SW480 (cell line): Measurements from ENCODE around the gene C1QTNF3.
"Not testable (repeated sequence)": the region's sequence is repeated elsewhere in the genome, so short reads cannot be mapped to it uniquely, and the experiment has no call there.

Source experiments
- DNase-seq: peaks from one replicate; pipeline ENCODE4 v3.0.0-alpha.2; 2016; ENCODE audit warnings: low spot score

The C1QTNF3 gene

DNA sequence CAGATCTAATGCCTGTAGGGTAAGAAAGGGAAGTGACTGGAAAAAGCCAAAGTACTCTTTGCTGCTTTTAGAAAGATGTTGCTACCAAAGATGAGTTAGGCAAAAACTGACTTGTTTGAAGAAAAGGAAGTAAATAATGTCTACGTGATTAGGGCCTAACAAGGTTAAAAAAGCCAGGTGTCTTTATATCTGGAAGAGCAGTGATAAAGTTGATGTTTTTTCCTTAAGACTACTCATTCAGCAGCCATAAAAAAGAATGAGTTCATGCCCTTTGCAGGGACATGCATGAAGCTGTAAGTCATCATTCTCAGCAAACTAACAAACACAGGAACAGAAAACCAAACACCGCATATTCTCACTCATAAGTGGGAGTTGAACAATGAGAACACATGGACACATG lies 21.7 kb downstream of the C1QTNF3 start:
- DNase-seq: no peak

DNA sequence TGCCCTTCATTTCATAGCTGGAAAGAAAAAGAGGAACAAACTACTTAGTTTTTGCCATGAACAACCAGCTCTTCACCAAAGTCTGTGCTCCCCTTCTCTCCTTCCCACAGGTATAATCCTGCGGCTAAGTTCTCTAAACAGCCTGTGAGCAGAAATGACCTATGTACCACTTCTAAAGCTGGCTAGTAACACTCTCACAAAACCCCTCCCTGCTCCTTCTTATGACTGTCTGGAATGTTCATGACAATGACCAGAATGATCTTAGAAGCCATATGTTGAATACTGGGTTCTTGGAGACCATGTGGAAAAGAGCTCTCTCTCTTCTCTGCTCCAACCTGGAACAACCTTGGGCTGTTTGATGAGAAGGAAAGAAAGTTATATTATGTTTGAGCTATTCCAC lies 22.3 kb downstream of the C1QTNF3 start:
- no peak for DNase-seq

DNA sequence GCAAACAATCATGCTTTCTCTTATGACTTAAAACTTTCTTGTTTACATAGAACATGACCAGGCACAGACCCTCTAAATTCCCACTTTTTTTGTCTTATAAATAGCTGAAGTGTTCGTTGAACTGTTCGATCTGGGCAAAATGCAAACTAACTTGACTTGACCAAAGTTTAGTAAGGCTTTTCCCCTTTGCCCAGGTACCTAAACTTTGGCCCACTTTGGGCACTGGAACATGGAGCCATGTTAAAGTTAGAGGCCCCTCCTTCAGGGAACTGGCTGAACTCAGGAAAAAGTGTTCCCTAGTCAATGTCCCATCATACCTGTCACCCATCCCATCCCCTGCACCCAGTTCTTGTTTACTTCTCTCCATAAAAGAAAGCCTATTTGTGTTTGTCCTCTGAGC lies 25.8 kb downstream of the C1QTNF3 start:
- DNase-seq: no peak

DNA sequence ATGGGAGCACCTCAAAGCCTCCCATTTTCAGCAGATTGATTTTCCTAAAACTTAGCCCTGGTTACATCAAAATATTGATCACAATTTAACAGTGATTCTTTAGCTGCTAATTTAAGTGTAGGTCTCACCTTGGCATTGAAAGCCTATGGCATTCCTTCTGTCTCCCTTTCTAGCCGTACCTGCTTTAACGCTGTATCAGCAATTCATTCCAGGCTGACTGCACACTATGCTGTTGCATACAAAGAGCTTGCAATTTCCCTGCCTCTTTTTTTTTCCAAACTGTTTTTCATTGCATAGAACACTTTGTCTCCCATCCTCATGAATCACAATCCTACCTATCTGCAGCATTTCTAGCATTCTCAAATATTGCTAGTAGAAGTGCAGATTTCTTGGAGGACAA lies 26.3 kb downstream of the C1QTNF3 start:
- DNase-seq: no peak

DNA sequence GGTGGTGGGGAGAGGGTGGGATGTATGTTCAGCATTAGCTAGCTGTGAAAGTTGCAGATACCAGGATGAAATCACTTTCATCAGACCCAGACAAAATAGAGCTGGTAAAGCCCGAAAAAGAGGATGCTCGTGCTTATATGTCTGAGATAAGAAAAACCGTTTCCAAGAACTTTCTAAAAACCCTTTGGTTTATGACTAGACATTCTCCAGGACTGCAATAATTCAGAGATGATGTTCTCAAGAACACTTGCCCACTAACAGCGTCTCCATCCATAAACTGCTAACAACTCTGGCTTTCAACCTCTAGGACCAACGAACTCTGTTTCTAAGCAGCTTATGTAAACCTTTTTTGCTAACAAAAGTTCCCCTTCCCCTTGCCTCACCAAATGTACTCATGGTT lies 26.8 kb downstream of the C1QTNF3 start:
- no peak for DNase-seq

DNA sequence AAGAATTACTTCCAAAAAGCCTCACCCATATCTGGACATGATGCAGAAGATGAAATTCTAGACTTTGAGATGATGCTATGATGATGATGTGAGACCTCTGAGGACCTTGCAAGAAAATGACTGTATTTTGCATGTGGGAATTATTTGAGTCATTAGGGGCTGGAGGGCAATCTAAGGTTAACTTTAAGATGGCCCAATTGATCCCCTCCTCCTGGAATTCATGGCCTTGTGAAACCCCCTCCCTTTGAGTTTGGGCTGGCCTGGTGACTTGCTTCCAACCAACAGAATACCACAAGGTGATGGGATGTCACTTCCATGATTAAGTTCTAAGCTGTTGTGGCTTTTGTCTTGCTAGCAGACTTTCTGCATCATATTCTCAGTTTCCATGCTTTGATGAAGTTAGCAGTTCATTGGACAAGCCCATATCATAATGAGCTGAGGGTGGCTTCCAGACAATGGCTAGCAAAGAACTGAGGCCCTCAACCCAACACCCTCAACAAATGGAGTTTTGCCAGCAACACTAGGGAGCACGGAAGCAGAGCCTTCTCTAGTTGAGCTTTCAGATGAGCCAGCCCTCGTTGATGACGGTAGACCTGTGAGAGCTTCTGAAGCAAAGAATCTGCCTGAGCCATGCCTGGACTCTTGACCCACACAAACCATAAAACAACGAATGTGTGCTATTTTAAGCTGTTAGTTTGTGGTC lies 27.7 kb downstream of the C1QTNF3 start:
- no peak for DNase-seq

DNA sequence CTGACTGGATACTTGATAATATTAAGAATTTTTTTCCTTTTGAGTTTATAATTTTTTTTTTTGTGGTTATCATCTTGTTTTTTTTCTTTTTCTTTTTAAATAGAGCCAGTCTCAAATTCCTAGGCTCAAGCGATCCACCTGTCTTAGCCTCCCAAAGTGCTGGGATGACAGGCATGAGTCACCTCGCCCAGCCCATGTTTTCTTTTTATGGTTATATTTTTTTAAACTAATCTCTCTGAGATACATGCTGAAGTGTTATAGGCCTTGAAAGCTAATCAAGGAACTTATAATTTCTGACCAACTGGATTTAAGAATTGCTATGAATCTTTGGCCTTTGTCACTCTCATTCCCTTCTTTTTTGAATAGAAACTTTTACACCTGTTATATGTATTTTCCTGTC lies 28.4 kb downstream of the C1QTNF3 start:
- no peak for DNase-seq

DNA sequence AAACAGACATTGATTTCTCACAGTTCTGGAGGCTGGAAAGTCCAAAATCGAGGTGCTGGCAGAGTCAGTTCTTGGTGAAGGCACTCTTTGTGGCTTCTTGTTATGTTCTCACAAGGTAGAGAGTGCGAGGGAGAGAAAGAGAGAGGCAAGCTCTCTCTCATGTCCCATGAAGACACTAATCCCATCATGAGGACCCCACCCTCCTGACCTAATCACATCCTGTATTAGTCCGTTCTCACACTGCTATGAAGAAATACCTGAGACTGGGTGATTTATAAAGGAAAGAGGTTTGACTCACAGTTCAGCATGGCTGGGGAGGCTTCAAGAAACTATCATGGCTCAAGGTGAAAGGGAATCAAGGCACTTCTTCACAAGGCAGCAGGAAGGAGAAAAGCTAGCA lies 29.5 kb downstream of the C1QTNF3 start:
- DNase-seq: no peak

DNA sequence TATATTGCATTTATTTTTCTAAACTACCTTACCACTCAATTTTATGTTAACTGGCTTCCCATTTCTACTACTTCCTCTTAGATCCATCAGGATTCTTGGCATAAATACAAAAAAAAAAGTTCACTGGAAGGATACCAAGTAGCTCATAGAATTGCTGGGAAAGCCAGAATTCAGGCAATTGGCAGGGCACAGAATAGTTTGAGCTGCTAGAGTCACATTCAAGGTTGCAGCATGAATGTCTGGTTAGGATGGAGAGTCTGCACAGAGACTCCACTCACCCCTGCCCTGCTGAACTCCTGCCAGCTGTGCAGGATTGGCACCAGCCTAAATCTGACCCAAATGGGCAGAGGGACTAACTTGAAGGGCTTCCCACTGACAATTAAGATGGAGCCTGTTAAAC lies 30.2 kb downstream of the C1QTNF3 start:
- no peak for DNase-seq

DNA sequence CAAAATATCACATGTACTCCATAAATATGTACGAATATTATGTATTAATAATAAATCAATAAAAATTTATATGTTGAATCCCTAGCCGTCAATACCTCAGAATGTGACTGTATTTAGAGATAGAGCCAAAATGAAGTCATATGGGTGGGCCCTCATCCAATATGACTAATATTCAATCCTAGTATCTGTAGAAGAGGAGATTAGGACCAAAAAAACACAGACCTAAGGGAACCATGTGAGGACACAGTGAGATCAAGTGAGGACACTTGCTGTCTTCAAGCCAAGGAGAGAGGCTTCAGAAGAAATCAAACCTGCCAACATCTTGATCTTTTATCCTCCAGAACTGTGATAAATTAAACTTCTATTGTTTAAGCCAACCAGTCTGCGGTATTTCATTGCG lies 31.5 kb downstream of the C1QTNF3 start:
- DNase-seq: no peak

DNA sequence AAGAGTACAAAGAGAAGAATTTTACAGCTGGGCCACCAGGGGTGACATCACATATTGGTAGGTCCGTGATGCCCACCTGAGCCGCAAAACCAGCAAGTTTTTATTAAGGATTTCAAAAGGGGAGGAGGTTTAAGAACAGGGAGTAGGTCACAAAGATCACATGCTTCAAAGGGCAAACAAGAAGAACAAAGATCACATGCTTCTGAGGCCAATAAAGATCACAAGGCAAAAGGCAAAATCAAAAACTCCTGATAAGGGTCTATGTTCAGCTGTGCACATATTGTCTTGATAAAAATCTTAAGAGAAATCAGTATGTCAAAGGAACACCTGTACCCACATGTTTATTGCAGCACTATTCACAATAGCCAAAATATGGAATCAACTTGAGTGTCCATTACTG lies 32.9 kb downstream of the C1QTNF3 start:
- not testable (repeated sequence) for DNase-seq

DNA sequence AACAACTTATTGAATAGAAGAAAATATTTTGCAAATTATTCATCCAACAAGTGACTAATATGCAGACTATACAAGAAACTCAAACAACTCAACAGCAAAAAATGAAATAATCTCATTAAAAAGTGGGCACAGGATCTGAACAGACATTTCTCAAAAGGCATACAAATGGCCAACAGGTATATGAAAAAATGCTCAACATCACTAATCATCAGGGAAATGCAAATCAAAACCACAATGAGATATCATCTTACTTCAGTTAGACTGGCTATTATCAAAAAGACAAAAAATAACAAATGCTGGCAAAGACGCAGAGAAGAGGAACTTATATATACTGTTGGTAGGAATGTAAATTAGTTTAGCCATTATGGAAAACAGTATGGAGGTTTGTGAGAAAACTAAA lies 33.4 kb downstream of the C1QTNF3 start:
- DNase-seq: no peak

DNA sequence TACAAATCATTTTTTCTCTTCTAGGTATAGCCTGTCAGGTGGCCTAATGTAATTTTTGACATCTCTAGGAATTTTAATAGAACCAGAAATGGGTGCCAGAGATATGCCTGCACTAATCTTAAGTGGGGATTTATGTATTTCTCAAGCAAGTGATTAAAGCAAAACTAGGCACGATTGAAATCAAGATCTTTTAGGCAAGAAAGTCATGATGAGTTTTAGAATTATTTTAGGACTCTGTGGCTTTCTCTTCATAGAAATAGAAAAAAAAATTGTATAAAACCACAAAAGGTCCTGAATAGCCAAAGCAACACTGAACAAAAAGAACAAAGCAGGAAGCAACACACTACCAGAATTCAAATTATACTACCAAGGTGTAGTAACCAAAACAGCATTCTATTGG lies 34.2 kb downstream of the C1QTNF3 start:
- DNase-seq: no peak

DNA sequence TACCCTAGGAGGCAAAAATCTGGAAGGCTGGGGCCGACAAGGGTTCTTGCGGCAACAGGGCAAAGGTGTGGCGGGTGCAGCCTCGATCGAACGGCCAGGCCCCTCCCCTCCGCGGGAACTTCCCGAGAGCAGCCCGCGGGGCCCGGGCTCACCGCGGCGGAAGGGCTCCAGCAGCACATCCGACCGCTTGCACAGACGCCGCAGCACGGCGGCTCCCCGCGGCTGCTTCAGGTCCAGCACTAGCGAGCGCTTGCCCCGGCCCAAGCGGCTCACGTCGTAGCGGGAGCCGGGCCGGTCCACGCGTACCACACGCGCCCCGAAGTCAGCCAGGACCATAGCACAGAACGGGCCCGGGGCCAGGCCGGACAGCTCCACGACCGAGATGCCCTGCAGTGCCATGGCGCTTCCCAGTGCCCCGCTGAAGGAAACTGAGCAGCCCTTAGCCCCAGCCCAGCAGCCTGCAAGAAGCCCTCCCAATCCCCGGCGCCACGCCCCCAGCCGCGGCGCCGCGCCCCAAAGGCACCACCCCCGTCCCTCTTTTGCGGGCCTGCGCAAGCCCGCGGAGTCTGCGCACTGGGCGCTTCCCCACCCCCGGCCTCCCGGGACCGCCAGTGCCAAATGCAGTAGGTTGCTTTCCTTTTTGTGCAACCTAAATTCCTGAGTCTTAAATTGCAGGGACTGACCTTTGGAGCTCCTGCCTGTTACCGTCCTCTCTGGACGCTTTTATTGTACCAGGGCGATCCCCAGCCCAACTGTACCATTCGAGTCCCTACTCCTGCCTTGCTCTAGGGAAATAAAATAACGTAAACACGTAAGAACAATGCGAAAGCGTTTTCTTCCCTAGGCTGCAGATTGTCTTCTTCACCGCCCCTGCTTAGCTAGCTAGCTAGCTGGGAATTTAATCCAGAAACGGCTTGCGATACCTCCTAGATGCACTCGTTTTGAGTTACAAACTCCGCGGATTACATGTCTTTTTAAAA lies 35.1 kb downstream of the C1QTNF3 start, which contains the start of gene AMACR:
Gene AMACR (minus strand): TSS at position 430 of the 980 bp plus-strand sequence. CDS start 31 bp downstream, at position 399.
- DNase-seq: peak; percentile 92

DNA sequence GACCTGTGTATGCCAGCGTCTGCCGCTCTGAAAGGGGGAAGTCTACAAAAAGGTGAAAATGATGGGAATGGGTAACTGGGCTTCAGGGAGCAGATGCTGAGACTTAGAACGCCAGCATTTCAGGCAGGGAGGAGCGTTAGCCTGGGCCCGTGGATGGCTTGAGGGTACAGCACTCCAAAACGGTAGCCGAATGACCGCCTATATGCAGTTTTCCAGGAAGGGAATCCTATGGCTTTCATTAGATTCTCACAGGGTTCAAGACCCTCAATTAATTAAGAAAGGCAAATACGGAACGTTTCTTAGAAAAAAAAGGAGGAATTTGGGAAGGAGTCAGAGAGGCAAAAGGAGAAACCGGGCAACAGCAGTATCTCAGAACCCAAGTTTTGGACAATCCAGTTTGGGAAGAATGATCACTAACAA lies 35.8 kb downstream of the C1QTNF3 start:
- peak; percentile 2 for DNase-seq

DNA sequence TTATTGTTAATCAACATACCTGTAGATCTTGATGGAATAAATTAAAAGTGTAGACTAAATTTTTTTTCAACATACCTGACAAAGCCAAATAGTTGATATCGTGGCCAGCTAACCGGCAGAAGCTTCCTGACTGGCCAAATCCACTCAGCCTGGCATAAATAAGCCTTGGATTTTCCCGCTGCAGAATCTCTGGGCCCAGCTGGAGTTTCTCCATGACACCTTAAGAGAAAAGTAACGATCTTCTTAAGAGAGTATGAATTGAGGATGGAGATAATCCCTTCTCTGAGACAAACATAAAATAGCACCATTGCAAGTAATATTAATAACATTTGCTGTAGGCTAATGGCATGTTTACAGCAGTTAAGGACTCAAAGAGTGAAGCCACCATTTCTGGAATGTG lies 37.3 kb downstream of the C1QTNF3 start:
- DNase-seq: no peak

DNA sequence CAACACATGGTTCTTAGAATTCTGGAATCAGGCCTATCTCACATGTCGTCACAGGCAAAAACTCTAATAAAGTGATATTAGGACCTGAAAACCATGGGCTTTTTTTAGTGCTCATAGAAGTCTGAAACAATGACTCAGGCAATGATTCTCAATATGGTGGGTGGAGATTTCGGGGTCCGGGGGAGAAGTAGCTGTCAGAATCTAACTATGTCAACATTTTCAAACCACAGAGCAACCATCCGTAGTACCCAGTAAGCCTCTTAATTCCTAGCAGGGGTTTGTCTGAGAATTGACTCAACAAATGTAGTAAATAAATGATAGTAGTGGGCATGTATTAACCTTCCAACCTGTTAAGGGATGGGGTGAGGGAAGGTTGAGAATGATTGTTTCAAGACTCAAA lies 37.8 kb downstream of the C1QTNF3 start:
- DNase-seq: no peak

DNA sequence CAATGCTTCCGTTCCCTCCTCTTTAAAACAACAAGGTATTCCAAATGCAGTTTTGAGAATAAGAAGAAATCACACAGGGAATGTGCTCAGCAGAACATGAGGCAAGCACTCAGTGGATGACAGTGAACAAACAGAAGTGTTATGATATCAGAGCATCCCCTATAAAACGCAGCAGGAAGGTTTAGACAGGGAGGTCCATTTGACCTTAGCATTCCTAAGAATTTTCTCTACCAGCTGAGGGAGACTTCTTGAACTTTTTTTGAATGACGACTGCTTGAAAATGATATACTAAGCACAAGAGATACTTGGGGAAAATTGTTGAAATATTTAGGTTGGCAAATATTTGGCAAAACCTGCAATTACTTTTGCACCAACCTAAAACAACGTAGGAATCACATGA lies 39.1 kb downstream of the C1QTNF3 start:
- no peak for DNase-seq

DNA sequence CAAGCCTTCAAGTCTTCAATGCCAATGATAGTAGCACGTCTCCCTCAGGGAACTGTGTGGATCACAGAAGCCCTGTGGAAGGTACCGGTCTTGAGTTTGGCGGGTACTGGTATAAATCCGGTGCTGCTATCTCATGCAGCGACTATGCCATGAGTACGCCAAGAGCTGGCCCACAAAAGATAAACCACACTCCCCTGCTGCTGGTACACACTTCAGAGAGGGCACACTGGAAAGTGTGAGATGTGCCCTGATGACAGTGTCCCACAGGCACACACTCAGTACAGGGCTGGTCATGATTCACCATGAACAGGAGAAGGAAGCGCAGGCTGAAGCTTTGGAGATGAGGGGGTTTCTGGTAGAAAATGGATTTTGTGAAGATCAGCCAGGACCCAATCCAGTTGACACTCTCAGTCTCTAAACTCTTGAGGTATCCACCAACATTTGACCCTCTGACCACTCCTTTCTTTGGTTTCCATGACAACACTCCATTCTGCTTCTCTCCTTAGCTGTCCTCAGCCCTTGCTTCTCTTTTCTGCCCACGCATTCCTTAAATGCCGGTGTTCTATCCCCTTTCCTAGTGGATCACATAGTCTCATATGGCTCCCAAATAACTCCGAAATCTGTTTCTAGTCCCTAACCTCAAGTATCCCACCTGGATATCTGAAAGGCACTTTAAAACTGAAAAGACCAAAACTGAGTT lies 40.2 kb downstream of the C1QTNF3 start:
- no peak for DNase-seq

DNA sequence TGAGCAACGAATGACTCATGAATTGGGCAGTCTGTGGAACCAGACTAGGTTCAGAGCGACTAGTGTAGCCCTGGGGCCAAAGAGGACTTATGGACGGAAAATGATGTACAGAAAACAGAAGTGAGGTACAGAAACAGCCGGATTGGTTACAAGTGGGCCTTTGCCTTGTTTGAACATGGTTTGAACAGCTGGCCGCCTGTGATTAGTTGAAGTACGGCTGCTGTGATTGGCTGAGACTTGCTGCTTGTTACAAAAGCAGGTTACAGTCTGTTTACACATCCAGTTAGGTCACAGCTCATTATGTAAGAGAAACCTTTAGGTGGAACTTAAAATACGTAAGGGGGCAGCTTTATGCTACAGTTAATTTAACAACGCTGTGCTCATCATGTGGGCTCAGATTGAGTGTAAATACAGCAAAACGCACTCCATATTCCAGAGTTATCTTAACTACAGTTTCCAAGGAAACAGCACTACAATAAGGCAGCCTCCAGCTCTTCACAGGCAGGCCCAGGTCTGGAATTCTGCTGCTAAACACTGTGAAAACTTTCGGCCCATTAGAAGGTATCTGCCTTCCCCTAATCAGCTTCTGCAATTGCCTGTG lies 41.7 kb downstream of the C1QTNF3 start:
- no peak for DNase-seq

DNA sequence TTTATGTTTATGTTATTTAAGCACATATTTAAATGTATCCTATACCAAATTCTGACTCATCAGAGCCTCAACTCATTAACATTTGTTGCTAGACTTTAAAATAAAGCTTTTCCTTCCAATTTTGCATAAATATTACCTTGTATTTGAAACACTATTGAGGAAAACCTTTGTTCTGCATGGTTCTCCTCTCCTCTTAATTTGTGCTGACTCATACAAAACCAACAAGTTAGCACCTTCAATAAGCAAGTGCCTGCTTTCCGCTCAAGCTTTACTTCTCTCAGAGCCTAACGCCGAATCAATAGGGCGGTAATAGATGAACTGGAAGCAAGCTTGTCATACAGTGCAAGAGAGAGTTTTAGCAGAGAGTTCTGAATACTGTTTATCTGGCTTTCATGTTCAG lies 43.0 kb downstream of the C1QTNF3 start:
- no peak for DNase-seq

DNA sequence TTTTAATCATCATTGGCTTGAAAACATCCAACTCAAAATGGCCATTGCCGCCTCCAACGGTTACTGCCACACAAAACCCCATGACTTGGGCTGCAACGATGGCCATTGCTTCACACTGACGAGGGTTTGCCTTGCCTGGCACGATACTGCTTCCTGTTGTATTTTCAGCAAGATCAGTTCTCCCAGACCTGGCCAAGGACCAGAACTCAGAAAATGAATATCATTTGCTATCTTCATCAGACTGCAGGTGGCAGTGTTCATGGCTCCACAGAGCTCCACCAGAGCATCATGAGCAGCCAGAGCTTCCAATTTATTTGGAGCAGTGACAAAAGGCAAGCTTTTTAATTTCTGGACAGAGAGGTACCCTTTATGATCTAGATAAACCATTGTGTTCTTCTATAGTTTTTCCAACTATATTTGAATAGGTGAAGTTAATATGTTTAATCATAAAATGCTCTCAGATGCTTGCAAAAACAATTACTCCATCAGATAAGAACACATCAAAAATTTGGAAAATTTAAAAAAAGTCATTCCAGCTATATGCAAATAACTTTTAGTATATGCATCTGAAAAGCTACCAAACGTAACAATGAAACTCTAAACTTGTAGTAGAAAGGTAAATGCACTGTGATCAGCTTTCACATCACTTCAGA lies 45.6 kb downstream of the C1QTNF3 start:
- DNase-seq: peak; percentile 35
